ENCODE data around the gene CCDC88B.
A peak's percentile ranks its signal among the peaks of the same experiment; 100 is the strongest.
"Not testable (repeated sequence)": the region's sequence is repeated elsewhere in the genome, so short reads cannot be mapped to it uniquely, and the experiment has no call there.

Gene CCDC88B

DNA sequence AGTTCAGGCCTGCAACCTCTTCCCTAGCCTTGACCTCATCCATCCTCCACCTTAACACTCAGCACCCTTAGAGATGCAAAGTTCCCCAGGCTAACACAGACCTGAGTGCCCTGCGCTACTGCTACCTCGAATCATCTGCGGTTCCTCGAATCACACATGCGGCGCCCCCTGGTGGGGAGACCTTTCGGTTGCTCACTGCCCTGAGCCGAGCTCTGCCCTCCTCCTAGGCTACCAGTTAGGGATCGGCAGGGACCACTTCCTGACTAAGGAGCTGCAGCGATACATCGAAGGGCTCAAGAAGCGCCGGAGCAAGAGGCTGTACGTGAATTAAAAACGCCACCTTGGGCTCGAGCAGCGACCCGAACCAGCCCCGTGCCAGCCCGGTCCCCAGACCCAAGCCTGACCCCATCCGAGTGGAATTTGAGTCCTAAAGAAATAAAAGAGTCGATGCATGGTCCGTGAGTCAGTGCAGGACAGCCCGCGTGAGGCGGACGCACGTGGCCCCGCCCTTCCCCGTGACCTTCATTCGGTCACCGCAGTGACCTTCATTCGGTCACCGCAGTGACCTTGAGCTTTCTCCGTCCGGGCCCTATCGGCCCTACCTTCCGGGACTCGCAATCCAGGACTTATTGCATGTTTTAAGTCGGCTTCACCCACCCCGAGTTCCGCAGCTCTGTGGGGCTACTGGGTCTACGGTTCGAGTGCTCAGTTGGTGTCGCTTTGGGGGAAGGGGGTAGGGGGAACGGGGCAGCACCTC lies 35.5 kb upstream of the CCDC88B start:
- peak; percentile 87 for DNase-seq (ENCODE audit: extremely low read depth, insufficient read length)
- Histone ChIP-seq H3K27me3 (replicated peaks; ENCODE audit: control insufficient read depth, insufficient read depth, low read length) (no peaks in the 10 kb centered on the region; the same call in 1 of the 2 replicates), H3K36me3 (ENCODE audit: control insufficient read depth, insufficient read depth, low read length) (peaks cover 3% of the 10 kb centered on the region), H3K4me3 (replicated peaks; ENCODE audit: low read depth, low read length) (peak overlapping the region; percentile 80)
- TF ChIP-seq, protein P1, sequence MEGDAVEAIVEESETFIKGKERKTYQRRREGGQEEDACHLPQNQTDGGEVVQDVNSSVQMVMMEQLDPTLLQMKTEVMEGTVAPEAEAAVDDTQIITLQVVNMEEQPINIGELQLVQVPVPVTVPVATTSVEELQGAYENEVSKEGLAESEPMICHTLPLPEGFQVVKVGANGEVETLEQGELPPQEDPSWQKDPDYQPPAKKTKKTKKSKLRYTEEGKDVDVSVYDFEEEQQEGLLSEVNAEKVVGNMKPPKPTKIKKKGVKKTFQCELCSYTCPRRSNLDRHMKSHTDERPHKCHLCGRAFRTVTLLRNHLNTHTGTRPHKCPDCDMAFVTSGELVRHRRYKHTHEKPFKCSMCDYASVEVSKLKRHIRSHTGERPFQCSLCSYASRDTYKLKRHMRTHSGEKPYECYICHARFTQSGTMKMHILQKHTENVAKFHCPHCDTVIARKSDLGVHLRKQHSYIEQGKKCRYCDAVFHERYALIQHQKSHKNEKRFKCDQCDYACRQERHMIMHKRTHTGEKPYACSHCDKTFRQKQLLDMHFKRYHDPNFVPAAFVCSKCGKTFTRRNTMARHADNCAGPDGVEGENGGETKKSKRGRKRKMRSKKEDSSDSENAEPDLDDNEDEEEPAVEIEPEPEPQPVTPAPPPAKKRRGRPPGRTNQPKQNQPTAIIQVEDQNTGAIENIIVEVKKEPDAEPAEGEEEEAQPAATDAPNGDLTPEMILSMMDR (IDR thresholded peaks at IDR 0.05; ENCODE audit: insufficient read depth, low read length, poor library complexity, severe bottlenecking) = peak; percentile 93

DNA sequence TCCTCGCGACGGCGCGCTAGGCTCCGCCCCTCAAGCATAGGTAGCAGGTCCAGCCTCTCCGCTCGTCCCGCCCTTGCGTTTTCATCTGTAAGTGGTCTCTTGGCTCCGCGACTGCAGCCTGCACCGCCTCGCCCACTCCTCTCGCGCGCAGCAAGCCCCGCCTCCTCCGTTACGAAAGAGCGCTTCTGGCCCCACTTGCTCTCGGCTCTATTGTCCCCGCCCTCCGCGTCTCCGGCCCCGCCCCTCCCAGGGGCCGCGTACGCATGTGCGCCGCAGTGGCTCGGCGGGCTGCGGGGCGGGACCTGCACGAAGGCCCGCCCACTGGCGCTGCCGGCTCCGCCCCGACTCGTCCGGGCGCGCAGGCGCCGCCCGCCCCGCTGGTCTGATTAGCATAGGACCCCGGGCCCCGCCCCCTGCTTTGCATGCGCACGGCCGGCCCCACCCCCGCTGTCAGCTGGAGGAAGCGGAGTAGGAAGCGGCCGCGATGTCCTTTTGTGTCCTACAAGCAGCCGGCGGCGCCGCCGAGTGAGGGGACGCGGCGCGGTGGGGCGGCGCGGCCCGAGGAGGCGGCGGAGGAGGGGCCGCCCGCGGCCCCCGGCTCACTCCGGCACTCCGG lies 34.8 kb upstream of the CCDC88B start, which contains the start of gene ESRRA:
ESRRA (plus strand) TSS at position 450 of the 616 bp plus-strand sequence. CDS start 1,656 bp downstream, outside the sequence.
- TF ChIP-seq, protein P1 (IDR thresholded peaks at IDR 0.05; ENCODE audit: insufficient read depth, low read length, poor library complexity, severe bottlenecking) = no peak
- H3K27me3 ChIP-seq (replicated peaks; ENCODE audit: control insufficient read depth, insufficient read depth, low read length) = no peaks in the 10 kb centered on the region; the same call in 1 of the 2 replicates
- DNase-seq (ENCODE audit: extremely low read depth, insufficient read length) = peak; percentile 99
- H3K36me3 ChIP-seq (ENCODE audit: control insufficient read depth, insufficient read depth, low read length) = peaks cover 3% of the 10 kb centered on the region
- peak within 1 kb of the TSS; percentile 83 for H3K4me3 ChIP-seq (replicated peaks; ENCODE audit: low read depth, low read length)

DNA sequence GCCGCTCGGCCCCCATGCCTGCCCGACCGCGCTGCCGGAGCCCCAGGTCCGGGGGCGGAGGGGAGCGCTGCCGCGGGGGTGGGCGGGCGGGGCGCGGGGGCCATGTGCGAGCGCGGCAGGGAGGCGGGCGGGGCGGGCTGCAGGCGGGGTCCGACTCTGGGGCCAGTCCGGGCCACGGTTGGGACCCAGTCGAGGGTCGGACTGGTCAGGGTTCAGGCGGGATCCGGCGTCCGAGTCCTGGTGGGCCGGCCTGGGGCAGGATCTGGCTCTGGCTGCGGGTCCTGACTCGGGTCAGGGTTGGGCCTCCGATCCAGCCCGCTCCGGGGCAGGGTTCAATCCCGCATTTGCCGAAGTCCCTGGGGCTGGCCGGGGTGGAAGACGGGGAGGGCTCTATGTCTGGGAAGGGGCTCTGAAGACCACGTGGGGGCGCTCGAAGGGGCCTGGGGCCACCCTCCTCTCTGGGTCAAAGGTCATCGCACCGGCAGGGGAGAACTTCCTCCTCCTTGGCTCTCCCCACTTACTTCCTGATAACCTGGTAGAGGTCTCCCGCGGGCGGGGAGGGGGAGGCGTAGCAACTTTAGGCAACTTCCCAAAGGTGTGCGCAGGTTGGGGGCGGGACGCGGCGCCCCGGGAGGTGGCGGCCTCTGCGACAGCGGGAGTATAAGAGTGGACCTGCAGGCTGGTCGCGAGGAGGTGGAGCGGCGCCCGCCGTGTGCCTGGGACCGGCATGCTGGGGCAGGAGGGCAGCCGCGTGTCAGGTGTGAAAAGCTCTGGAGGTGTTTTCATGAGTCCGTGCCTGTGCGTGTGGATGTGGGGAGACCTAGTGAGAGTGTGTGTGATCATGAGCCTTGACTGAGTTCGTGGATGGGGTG lies 34.1 kb upstream of the CCDC88B start:
- Histone ChIP-seq H3K4me3 (replicated peaks; ENCODE audit: low read depth, low read length) (peak overlapping the region; percentile 83), H3K27me3 (replicated peaks; ENCODE audit: control insufficient read depth, insufficient read depth, low read length) (no peaks in the 10 kb centered on the region), H3K36me3 (ENCODE audit: control insufficient read depth, insufficient read depth, low read length) (peaks cover 3% of the 10 kb centered on the region)
- peak; percentile 77 for DNase-seq (ENCODE audit: extremely low read depth, insufficient read length)
- TF ChIP-seq, protein P1 (IDR thresholded peaks at IDR 0.05; ENCODE audit: insufficient read depth, low read length, poor library complexity, severe bottlenecking) = peak; percentile 72

DNA sequence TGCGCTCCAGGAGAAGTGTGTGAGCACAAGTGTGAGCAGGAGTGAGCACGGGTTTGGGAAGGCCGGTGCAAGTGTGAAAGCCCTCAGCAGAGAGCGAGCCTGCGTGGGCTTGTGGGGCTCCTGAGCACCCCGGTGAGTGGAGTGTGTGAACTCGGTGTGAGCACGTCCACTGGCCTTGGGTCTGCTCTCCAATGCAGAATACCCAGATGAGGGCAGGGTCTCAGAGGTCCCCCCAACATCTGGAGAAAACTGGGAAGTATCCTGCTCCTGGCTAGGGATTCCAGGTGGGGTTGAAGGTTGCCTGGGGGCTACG lies 33.5 kb upstream of the CCDC88B start:
- TF ChIP-seq, protein P1 (IDR thresholded peaks at IDR 0.05; ENCODE audit: insufficient read depth, low read length, poor library complexity, severe bottlenecking) = no peak
- no peak for DNase-seq (ENCODE audit: extremely low read depth, insufficient read length)
- Histone ChIP-seq H3K27me3 (replicated peaks; ENCODE audit: control insufficient read depth, insufficient read depth, low read length) (no peaks in the 10 kb centered on the region), H3K4me3 (replicated peaks; ENCODE audit: low read depth, low read length) (peak overlapping the region; percentile 83), H3K36me3 (ENCODE audit: control insufficient read depth, insufficient read depth, low read length) (peaks cover 5% of the 10 kb centered on the region)

DNA sequence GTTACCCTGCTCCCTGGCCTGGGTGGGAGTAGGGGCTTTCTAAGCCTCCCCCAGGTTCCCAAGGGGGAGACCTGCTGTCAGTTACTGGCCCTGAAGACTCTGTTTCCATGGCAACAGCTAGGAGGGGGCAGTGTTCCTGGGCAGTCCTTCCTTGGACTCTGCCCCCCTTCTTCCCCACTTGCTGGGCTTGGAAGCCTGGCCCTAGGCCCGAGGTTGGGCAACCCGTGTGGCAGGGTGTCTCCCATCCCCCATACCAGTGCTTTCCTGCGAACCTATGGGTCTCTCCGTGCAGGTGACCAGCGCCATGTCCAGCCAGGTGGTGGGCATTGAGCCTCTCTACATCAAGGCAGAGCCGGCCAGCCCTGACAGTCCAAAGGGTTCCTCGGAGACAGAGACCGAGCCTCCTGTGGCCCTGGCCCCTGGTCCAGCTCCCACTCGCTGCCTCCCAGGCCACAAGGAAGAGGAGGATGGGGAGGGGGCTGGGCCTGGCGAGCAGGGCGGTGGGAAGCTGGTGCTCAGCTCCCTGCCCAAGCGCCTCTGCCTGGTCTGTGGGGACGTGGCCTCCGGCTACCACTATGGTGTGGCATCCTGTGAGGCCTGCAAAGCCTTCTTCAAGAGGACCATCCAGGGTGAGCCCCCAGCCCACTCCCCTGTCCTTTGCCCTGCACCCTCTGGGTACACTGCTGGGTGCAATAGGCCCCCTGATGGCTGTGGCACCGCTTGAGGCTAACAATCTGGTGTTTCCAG lies 33.0 kb upstream of the CCDC88B start:
- TF ChIP-seq, protein P1 (IDR thresholded peaks at IDR 0.05; ENCODE audit: insufficient read depth, low read length, poor library complexity, severe bottlenecking) = no peak
- peak overlapping the region; percentile 83 for H3K4me3 ChIP-seq (replicated peaks; ENCODE audit: low read depth, low read length)
- DNase-seq (ENCODE audit: extremely low read depth, insufficient read length) = no peak
- no peaks in the 10 kb centered on the region for H3K27me3 ChIP-seq (replicated peaks; ENCODE audit: control insufficient read depth, insufficient read depth, low read length)
- peaks cover 5% of the 10 kb centered on the region for H3K36me3 ChIP-seq (ENCODE audit: control insufficient read depth, insufficient read depth, low read length)

DNA sequence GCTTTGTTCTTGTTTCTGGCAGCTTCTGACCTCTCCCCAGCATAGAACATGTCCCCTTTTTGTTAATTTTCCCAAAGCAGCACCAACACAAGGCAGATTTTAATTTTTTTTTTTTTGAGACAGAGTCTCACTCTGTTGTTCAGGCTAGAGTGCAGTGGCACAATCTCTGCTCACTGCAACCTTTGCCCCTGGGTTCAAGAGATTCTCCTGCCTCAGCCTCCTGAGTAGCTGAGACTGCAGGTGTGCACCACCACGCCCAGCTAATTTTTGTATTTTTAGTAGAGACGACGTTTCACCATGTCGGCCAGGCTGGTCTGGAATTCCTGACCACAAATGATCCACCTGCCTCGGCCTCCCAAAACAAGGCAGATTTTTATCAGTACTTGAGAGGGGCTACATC lies 32.2 kb upstream of the CCDC88B start:
- H3K4me3 ChIP-seq (replicated peaks; ENCODE audit: low read depth, low read length); H3K27me3 ChIP-seq (replicated peaks; ENCODE audit: control insufficient read depth, insufficient read depth, low read length); H3K36me3 ChIP-seq (ENCODE audit: control insufficient read depth, insufficient read depth, low read length); DNase-seq (ENCODE audit: extremely low read depth, insufficient read length): not testable (repeated sequence)

Measured in GM06990 (cell line).